ENCODE results near the gene NPFFR1.

DNA sequence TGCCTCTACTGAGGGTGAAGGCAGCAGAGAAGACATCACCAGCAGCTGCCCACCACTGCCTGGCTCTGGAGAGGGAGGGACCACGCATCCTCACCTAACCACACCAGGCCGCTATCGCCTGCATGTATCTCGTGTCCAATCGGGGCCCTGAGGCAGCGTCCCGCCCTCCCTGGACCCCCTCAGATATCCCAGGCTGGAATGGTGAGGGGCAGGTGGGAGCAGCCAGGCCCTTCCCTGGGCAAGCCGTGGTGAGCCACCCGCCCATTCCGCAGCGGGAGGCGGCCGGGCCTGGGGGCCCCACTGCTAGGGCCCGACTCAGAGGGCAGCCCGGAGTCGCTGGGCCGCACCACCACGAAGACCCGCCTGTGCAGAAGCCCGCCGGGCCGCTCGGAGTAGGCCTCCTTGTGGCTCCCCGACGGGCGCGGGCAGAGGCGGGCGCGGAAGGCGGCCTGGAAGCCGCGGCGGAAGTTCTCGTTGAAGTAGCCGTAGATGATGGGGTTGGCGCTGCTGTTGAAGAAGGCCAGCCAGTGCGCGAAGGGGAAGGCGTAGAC is 29.0 kb downstream of the NPFFR1 start:
- TF ChIP-seq, protein P1, sequence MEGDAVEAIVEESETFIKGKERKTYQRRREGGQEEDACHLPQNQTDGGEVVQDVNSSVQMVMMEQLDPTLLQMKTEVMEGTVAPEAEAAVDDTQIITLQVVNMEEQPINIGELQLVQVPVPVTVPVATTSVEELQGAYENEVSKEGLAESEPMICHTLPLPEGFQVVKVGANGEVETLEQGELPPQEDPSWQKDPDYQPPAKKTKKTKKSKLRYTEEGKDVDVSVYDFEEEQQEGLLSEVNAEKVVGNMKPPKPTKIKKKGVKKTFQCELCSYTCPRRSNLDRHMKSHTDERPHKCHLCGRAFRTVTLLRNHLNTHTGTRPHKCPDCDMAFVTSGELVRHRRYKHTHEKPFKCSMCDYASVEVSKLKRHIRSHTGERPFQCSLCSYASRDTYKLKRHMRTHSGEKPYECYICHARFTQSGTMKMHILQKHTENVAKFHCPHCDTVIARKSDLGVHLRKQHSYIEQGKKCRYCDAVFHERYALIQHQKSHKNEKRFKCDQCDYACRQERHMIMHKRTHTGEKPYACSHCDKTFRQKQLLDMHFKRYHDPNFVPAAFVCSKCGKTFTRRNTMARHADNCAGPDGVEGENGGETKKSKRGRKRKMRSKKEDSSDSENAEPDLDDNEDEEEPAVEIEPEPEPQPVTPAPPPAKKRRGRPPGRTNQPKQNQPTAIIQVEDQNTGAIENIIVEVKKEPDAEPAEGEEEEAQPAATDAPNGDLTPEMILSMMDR (IDR thresholded peaks at IDR 0.05), result no peak
- no peak for TF ChIP-seq POLR2A (IDR thresholded peaks at IDR 0.05)
